HepG2 (cell line): Measurements from ENCODE around the gene TNFSF12. TPM values are rescaled to one million over a fixed set of nuclear protein-coding genes. Genes with fewer than 3 reads are reported as not detected.
"Not testable (repeated sequence)": the region's sequence is repeated elsewhere in the genome, so short reads cannot be mapped to it uniquely, and the experiment has no call there.

Experiments used
- ATAC-seq: fragments of 200-7000 bp; cut with Tn5 transposase; 3 replicates; pipeline ENCODE4 v1.9.1; 2020; ENCODE audit warnings: mild to moderate bottlenecking, moderate library complexity
- BruUV-seq: library from RNA; stranded (reverse); fragments of 400-500 nt; replicated peaks from 2 replicates; lab custom pipeline; 2021; lab: Mats Ljungman, UMichigan
- CTCF ChIA-PET: fragments of 300-600 bp; formaldehyde crosslinking; extraction: SDS; loops from one replicate; lab custom pipeline; 2021; ENCODE audit warnings: low total read pairs, inconsistent platforms, low intra/inter-chr PET ratio; lab: Yijun Ruan, JAX
- POLR2A ChIA-PET: fragments of 350-600 bp; sonication (Branson Sonifier 250); formaldehyde crosslinking; loops from one replicate; lab custom pipeline; 2020; ENCODE audit warnings: antibody characterized with exemption, inconsistent platforms; lab: Yijun Ruan, JAX
- DNase-seq: peaks from one replicate; pipeline ENCODE4 v3.0.0-alpha.2; 2015; ENCODE audit warnings: low spot score
- FAIRE-seq: peaks from 3 replicates; lab custom pipeline; 2011; peaks lifted over from hg19 to GRCh38; lab: Jason Lieb, UNC
- H2AFZ ChIP-seq: one replicate; pipeline ENCODE4 v1.6.1; 2011; ENCODE audit warnings: low read length, inconsistent platforms
- H3K27ac ChIP-seq: fragments of 300-600 bp; 3 replicates; pipeline ENCODE4 v1.8.0; 2011; ENCODE audit warnings: mixed run types, mild to moderate bottlenecking, mixed read lengths, low read length, inconsistent platforms; ENCODE audit not compliant: insufficient read depth; ENCODE audit errors: extremely low read length
- H3K27me3 ChIP-seq, 2 experiments: fragments of 200-600 bp in 1 of 2; 2 replicates in 1 of 2; 3 replicates in 1 of 2; pipeline versions ENCODE4 v1.6.0 to v1.8.0; 2011; ENCODE audit warnings: low read length in 2 of 2, mild to moderate bottlenecking in 2 of 2, moderate library complexity in 2 of 2, inconsistent platforms in 1 of 2; ENCODE audit not compliant: insufficient read depth in 2 of 2, control insufficient read depth in 1 of 2
- H3K36me3 ChIP-seq, 2 experiments: fragments of 200-600 bp in 1 of 2; replicated peaks in 1 of 2; 2 replicates in 1 of 2; 3 replicates in 1 of 2; pipeline versions ENCODE4 v1.5.1 to v1.8.0; 2011; ENCODE audit warnings: low read length in 2 of 2, inconsistent platforms in 1 of 2; ENCODE audit not compliant: insufficient read depth in 2 of 2, control insufficient read depth in 1 of 2
- H3K4me1 ChIP-seq: 2 replicates; pipeline ENCODE4 v1.5.1; 2012; ENCODE audit warnings: low read length, inconsistent platforms; ENCODE audit not compliant: insufficient read depth
- H3K4me2 ChIP-seq: 2 replicates; pipeline ENCODE4 v1.6.0; 2011; ENCODE audit warnings: low read depth, low read length, inconsistent platforms
- H3K4me3 ChIP-seq, 3 experiments: fragments of 200-600 bp in 1 of 3; sonication (generic), shearing (Covaris generic) in 1 of 3; replicated peaks in 1 of 3; 2 replicates each; pipeline ENCODE4 v1.5.1; 2011 to 2016; ENCODE audit warnings: low read length in 3 of 3, inconsistent platforms in 2 of 3, low read depth in 2 of 3, mild to moderate bottlenecking in 2 of 3, control low read depth in 1 of 3, mixed read lengths in 1 of 3; ENCODE audit not compliant: insufficient read depth in 1 of 3
- H3K79me2 ChIP-seq: one replicate; pipeline ENCODE4 v1.6.1; 2011; ENCODE audit warnings: low read length, inconsistent platforms; ENCODE audit not compliant: insufficient read depth
- H3K9ac ChIP-seq: 2 replicates; pipeline ENCODE4 v1.6.0; 2011; ENCODE audit warnings: mild to moderate bottlenecking, low read depth, low read length, inconsistent platforms; ENCODE audit not compliant: insufficient read depth
- H3K9me3 ChIP-seq: 2 replicates; pipeline ENCODE4 v1.5.1; 2012; ENCODE audit warnings: mild to moderate bottlenecking, low read length
- H4K20me1 ChIP-seq: 2 replicates; pipeline ENCODE4 v1.6.0; 2011; ENCODE audit warnings: inconsistent platforms, mild to moderate bottlenecking, low read length, moderate library complexity; ENCODE audit not compliant: insufficient read depth
- NR2F6 ChIP-seq, 2 experiments: IDR thresholded peaks; 2 replicates each; pipeline ENCODE4 v1.6.1; 2016; ENCODE audit warnings: antibody characterized with exemption in 1 of 2, mild to moderate bottlenecking in 1 of 2
- ZFP90 ChIP-seq: sonication (generic); formaldehyde crosslinking; IDR thresholded peaks from 2 replicates; pipeline ENCODE4 v1.8.0; 2022; ENCODE audit warnings: missing genetic modification reagents, mild to moderate bottlenecking, inconsistent platforms, borderline replicate concordance
- ZNF552 ChIP-seq: sonication (generic); formaldehyde crosslinking; IDR thresholded peaks from 2 replicates; pipeline ENCODE4 v1.9.0; 2022; ENCODE audit warnings: missing genetic modification reagents, mild to moderate bottlenecking, borderline replicate concordance
- ZSCAN30 ChIP-seq: sonication (generic); formaldehyde crosslinking; IDR thresholded peaks from 2 replicates; pipeline ENCODE4 v1.5.0; 2020; ENCODE audit warnings: mild to moderate bottlenecking, missing genetic modification reagents
- WGBS: methylation state at CpG from one replicate; pipeline ENCODE4 v1.1.6; 2017; ENCODE audit warnings: low lambda C conversion rate; 5-methylcytosine and 5-hydroxymethylcytosine counted together
- in situ Hi-C: cut with HindIII; loops from 2 replicates; pipeline ENCODE4 v1.10.0; 2017; ENCODE audit warnings: low pct_unique_long_range_greater_than_20kb; ENCODE audit not compliant: extremely low pct_ligation_motif_present
- intact Hi-C: fragments of 100-400 bp; cut with micrococcal nuclease; formaldehyde crosslinking; loops from one replicate; pipeline ENCODE4 v1.10.0; 2022; ENCODE audit not compliant: unreplicated experiment
- polyA plus RNA-seq, 8 experiments: library from polyadenylated mRNA; depleted of rRNA in 3 of 8; stranded (reverse) in 7 of 8; unstranded in 1 of 8; fragments of >200 nt; fragmentation: Illumina TruSeq in 4 of 8; extraction: Trizol in 4 of 8; gene quantifications; 2 replicates each; pipeline versions ENCODE4 v1.2.1 to v1.2.3, GENCODE V29; 2011 to 2016; ENCODE audit warnings: low read depth in 4 of 8, missing spikeins in 1 of 8, mixed read lengths in 1 of 8; ENCODE audit not compliant: insufficient read depth in 1 of 8
- small RNA-seq, 3 experiments: library from RNA; depleted of rRNA; stranded (forward); fragments of <200 nt; gene quantifications; one replicate each; pipeline ENCODE3, GENCODE V24; 2012; ENCODE audit warnings: low read depth in 2 of 3, low replicate concordance in 1 of 3; ENCODE audit not compliant: insufficient read length in 3 of 3, insufficient read depth in 2 of 3
- total RNA-seq, 5 experiments: library from RNA; depleted of rRNA; stranded (reverse); fragments of >200 nt; fragmentation: Illumina TruSeq; extraction: Trizol; gene quantifications; 2 replicates each; pipeline ENCODE4 v1.2.3, GENCODE V29; 2016; ENCODE audit warnings: low read depth in 1 of 5

The TNFSF12 gene
- total and polyA plus RNA-seq, 2 of the 13 experiments (the other 11 are each of a cell fraction or from before 2014, with no cell fraction given), result 0.93 to 7.2 TPM

GRCh38 chr17:7597561-7597960 is 48.7 kb downstream of the TNFSF12 start:
- intact Hi-C loops, H3K4me3 ChIP-seq, ATAC-seq, BruUV-seq, H3K27ac ChIP-seq, in situ Hi-C loops, H3K4me2 ChIP-seq, H3K27me3 ChIP-seq, H3K9me3 ChIP-seq, POLR2A ChIA-PET, H3K79me2 ChIP-seq, H3K9ac ChIP-seq, H4K20me1 ChIP-seq, H2AFZ ChIP-seq, DNase-seq, H3K4me1 ChIP-seq, CTCF ChIA-PET: not testable (repeated sequence)
- WGBS, result 98% methylated on average over 5 of the region's 5 CpGs
- H3K36me3 ChIP-seq, result peaks cover 39 to 76% of the 10 kb centered on the region in 2 experiments
- peak; percentile 84 for FAIRE-seq

GRCh38 chr17:7606280-7606679 is 57.4 kb downstream of the TNFSF12 start:
- 99% methylated on average over 4 of the region's 4 CpGs for WGBS
- no peak overlapping the region for H3K9ac ChIP-seq
- no peak overlapping the region for H3K4me2 ChIP-seq
- H3K27me3 ChIP-seq, result no peaks in the 10 kb centered on the region
- peaks cover 10% of the 10 kb centered on the region for H3K4me1 ChIP-seq
- no peak for DNase-seq
- H3K9me3 ChIP-seq, result no peaks in the 10 kb centered on the region
- FAIRE-seq, result no peak
- TF ChIP-seq NR2F6 (IDR thresholded peaks at IDR 0.05), result no peak
- no peak for TF ChIP-seq NR2F6 (CRISPR knock-in tag; IDR thresholded peaks at IDR 0.05)
- TF ChIP-seq ZNF552 (CRISPR knock-in tag), result no peak
- no peak for TF ChIP-seq ZSCAN30 (CRISPR knock-in tag)
- TF ChIP-seq ZFP90 (CRISPR knock-in tag), result no peak
- no peak overlapping the region for H3K27ac ChIP-seq
- H4K20me1 ChIP-seq, result no peaks in the 10 kb centered on the region
- H2AFZ ChIP-seq, result no peak overlapping the region
- ChIA-PET CTCF (no interaction called here), POLR2A (no interaction called here)
- BruUV-seq, result no TSS peak
- peaks cover 16 to 44% of the 10 kb centered on the region in 2 experiments for H3K36me3 ChIP-seq
- ATAC-seq, result no peak
- in situ Hi-C loops (no loop called here), intact Hi-C loops (no loop called here)
- H3K79me2 ChIP-seq, result peaks cover 11% of the 10 kb centered on the region
- no peak overlapping the region for H3K4me3 ChIP-seq

Small RNAs within 50 kb of the gene (small RNA-seq; reads per million reads assigned to genes)
- gene CD68 (0 reads per million in 3 experiments), gene RF00019 (0 reads per million in 3 experiments), gene SNORA48 (0 reads per million in 3 experiments), gene SNORD10 (0 reads per million in 3 experiments)

Other genes starting within 250 kb of the TNFSF12 start
Only the 30 nearest of the 32 such genes appear.
- gene NEURL4, start 219.7 kb upstream of the TNFSF12 start, total RNA-seq (2016; rRNA removed; fragmentation: Illumina TruSeq; extraction: Trizol), result 6.7 and 15.7 TPM in 2 replicates
- gene NEURL4, start 219.7 kb upstream of the TNFSF12 start, polyA plus RNA-seq (2011; rRNA removed), result 14.8 and 15.3 TPM in 2 replicates
- gene ACAP1, start 212.5 kb upstream of the TNFSF12 start, total RNA-seq (2016; rRNA removed; fragmentation: Illumina TruSeq; extraction: Trizol), result 1.3 TPM in 1 of 2 replicates, not detected in the other
- gene ACAP1, start 212.5 kb upstream of the TNFSF12 start, polyA plus RNA-seq (2011; rRNA removed), result 2.5 and 3.1 TPM in 2 replicates
- gene KCTD11, start 196.9 kb upstream of the TNFSF12 start, total RNA-seq (2016; rRNA removed; fragmentation: Illumina TruSeq; extraction: Trizol), result 1.3 and 1.6 TPM in 2 replicates
- 2.6 and 3.1 TPM in 2 replicates for gene KCTD11, start 196.9 kb upstream of the TNFSF12 start, polyA plus RNA-seq (2011; rRNA removed)
- not detected in 2 replicates for gene TMEM95, start 193.9 kb upstream of the TNFSF12 start, total RNA-seq (2016; rRNA removed; fragmentation: Illumina TruSeq; extraction: Trizol)
- gene TMEM95, start 193.9 kb upstream of the TNFSF12 start, polyA plus RNA-seq (2011; rRNA removed), result not detected in 2 replicates
- 1.7 and 2.0 TPM in 2 replicates for gene TNK1, start 168.0 kb upstream of the TNFSF12 start, total RNA-seq (2016; rRNA removed; fragmentation: Illumina TruSeq; extraction: Trizol)
- 3.5 and 3.7 TPM in 2 replicates for gene TNK1, start 168.0 kb upstream of the TNFSF12 start, polyA plus RNA-seq (2011; rRNA removed)
- 5.6 and 6.0 TPM in 2 replicates for gene PLSCR3, start 154.5 kb upstream of the TNFSF12 start, total RNA-seq (2016; rRNA removed; fragmentation: Illumina TruSeq; extraction: Trizol)
- 6.1 and 6.2 TPM in 2 replicates for gene PLSCR3, start 154.5 kb upstream of the TNFSF12 start, polyA plus RNA-seq (2011; rRNA removed)
- 231 and 246 TPM in 2 replicates for gene TMEM256, start 145.0 kb upstream of the TNFSF12 start, total RNA-seq (2016; rRNA removed; fragmentation: Illumina TruSeq; extraction: Trizol)
- 240 and 252 TPM in 2 replicates for gene TMEM256, start 145.0 kb upstream of the TNFSF12 start, polyA plus RNA-seq (2011; rRNA removed)
- gene NLGN2, start 141.2 kb upstream of the TNFSF12 start, total RNA-seq (2016; rRNA removed; fragmentation: Illumina TruSeq; extraction: Trizol), result 1.4 and 1.9 TPM in 2 replicates
- 11.0 and 15.1 TPM in 2 replicates for gene NLGN2, start 141.2 kb upstream of the TNFSF12 start, polyA plus RNA-seq (2011; rRNA removed)
- gene SPEM1, start 128.7 kb upstream of the TNFSF12 start, total RNA-seq (2016; rRNA removed; fragmentation: Illumina TruSeq; extraction: Trizol), result not detected in 2 replicates
- not detected in 2 replicates for gene SPEM1, start 128.7 kb upstream of the TNFSF12 start, polyA plus RNA-seq (2011; rRNA removed)
- gene SPEM2, start 123.4 kb upstream of the TNFSF12 start, total RNA-seq (2016; rRNA removed; fragmentation: Illumina TruSeq; extraction: Trizol), result not detected in 2 replicates
- not detected in 2 replicates for gene SPEM2, start 123.4 kb upstream of the TNFSF12 start, polyA plus RNA-seq (2011; rRNA removed)
- gene SPEM3, start 120.2 kb upstream of the TNFSF12 start, total RNA-seq (2016; rRNA removed; fragmentation: Illumina TruSeq; extraction: Trizol), result not detected in 2 replicates
- not detected in 2 replicates for gene SPEM3, start 120.2 kb upstream of the TNFSF12 start, polyA plus RNA-seq (2011; rRNA removed)
- 2.0 and 3.1 TPM in 2 replicates for gene TMEM102, start 113.6 kb upstream of the TNFSF12 start, total RNA-seq (2016; rRNA removed; fragmentation: Illumina TruSeq; extraction: Trizol)
- gene TMEM102, start 113.6 kb upstream of the TNFSF12 start, polyA plus RNA-seq (2011; rRNA removed), result 1.6 and 2.8 TPM in 2 replicates
- 0.20 and 0.55 TPM in 2 replicates for gene FGF11, start 109.5 kb upstream of the TNFSF12 start, total RNA-seq (2016; rRNA removed; fragmentation: Illumina TruSeq; extraction: Trizol)
- 7.0 and 7.6 TPM in 2 replicates for gene FGF11, start 109.5 kb upstream of the TNFSF12 start, polyA plus RNA-seq (2011; rRNA removed)
- 3.6 and 5.4 TPM in 2 replicates for gene CHRNB1, start 104.0 kb upstream of the TNFSF12 start, total RNA-seq (2016; rRNA removed; fragmentation: Illumina TruSeq; extraction: Trizol)
- gene CHRNB1, start 104.0 kb upstream of the TNFSF12 start, polyA plus RNA-seq (2011; rRNA removed), result 33.7 and 39.6 TPM in 2 replicates
- 3.3 and 4.3 TPM in 2 replicates for gene ZBTB4, start 69.4 kb upstream of the TNFSF12 start, total RNA-seq (2016; rRNA removed; fragmentation: Illumina TruSeq; extraction: Trizol)
- 7.4 and 7.9 TPM in 2 replicates for gene ZBTB4, start 69.4 kb upstream of the TNFSF12 start, polyA plus RNA-seq (2011; rRNA removed)
- 0.07 TPM in 1 of 2 replicates, not detected in the other for gene SLC35G6, start 67.6 kb upstream of the TNFSF12 start, total RNA-seq (2016; rRNA removed; fragmentation: Illumina TruSeq; extraction: Trizol)
- gene SLC35G6, start 67.6 kb upstream of the TNFSF12 start, polyA plus RNA-seq (2011; rRNA removed), result 0.04 TPM in 1 of 2 replicates, not detected in the other
- gene POLR2A, start 64.7 kb upstream of the TNFSF12 start, total RNA-seq (2016; rRNA removed; fragmentation: Illumina TruSeq; extraction: Trizol), result 17.8 and 63.2 TPM in 2 replicates
- 17.2 and 18.3 TPM in 2 replicates for gene POLR2A, start 64.7 kb upstream of the TNFSF12 start, polyA plus RNA-seq (2011; rRNA removed)
- gene TNFSF13, start 9.7 kb downstream of the TNFSF12 start, total RNA-seq (2016; rRNA removed; fragmentation: Illumina TruSeq; extraction: Trizol), result 1.7 and 2.5 TPM in 2 replicates
- 3.3 TPM in 2 replicates for gene TNFSF13, start 9.7 kb downstream of the TNFSF12 start, polyA plus RNA-seq (2011; rRNA removed)
- gene SENP3, start 12.9 kb downstream of the TNFSF12 start, total RNA-seq (2016; rRNA removed; fragmentation: Illumina TruSeq; extraction: Trizol), result 64.5 and 75.4 TPM in 2 replicates
- gene SENP3, start 12.9 kb downstream of the TNFSF12 start, polyA plus RNA-seq (2011; rRNA removed), result 55.8 and 57.3 TPM in 2 replicates
- gene CD68, start 30.6 kb downstream of the TNFSF12 start, total RNA-seq (2016; rRNA removed; fragmentation: Illumina TruSeq; extraction: Trizol), result 4.1 and 10.3 TPM in 2 replicates
- gene CD68, start 30.6 kb downstream of the TNFSF12 start, polyA plus RNA-seq (2011; rRNA removed), result 104 and 124 TPM in 2 replicates
- gene MPDU1, start 34.8 kb downstream of the TNFSF12 start, total RNA-seq (2016; rRNA removed; fragmentation: Illumina TruSeq; extraction: Trizol), result 59.5 and 112 TPM in 2 replicates
- gene MPDU1, start 34.8 kb downstream of the TNFSF12 start, polyA plus RNA-seq (2011; rRNA removed), result 127 and 167 TPM in 2 replicates
- 0.18 TPM in 1 of 2 replicates, not detected in the other for gene SOX15, start 41.0 kb downstream of the TNFSF12 start, total RNA-seq (2016; rRNA removed; fragmentation: Illumina TruSeq; extraction: Trizol)
- 0.07 and 0.17 TPM in 2 replicates for gene SOX15, start 41.0 kb downstream of the TNFSF12 start, polyA plus RNA-seq (2011; rRNA removed)
- 13.4 and 24.4 TPM in 2 replicates for gene FXR2, start 65.8 kb downstream of the TNFSF12 start, total RNA-seq (2016; rRNA removed; fragmentation: Illumina TruSeq; extraction: Trizol)
- gene FXR2, start 65.8 kb downstream of the TNFSF12 start, polyA plus RNA-seq (2011; rRNA removed), result 20.9 and 26.8 TPM in 2 replicates
- gene SAT2, start 78.8 kb downstream of the TNFSF12 start, total RNA-seq (2016; rRNA removed; fragmentation: Illumina TruSeq; extraction: Trizol), result 83.1 and 93.7 TPM in 2 replicates
- gene SAT2, start 78.8 kb downstream of the TNFSF12 start, polyA plus RNA-seq (2011; rRNA removed), result 35.7 and 37.6 TPM in 2 replicates
- 1.6 and 4.0 TPM in 2 replicates for gene SHBG, start 81.1 kb downstream of the TNFSF12 start, total RNA-seq (2016; rRNA removed; fragmentation: Illumina TruSeq; extraction: Trizol)
- gene SHBG, start 81.1 kb downstream of the TNFSF12 start, polyA plus RNA-seq (2011; rRNA removed), result 6.1 and 10.2 TPM in 2 replicates
- not detected in 2 replicates for gene ATP1B2, start 101.9 kb downstream of the TNFSF12 start, total RNA-seq (2016; rRNA removed; fragmentation: Illumina TruSeq; extraction: Trizol)
- 0.04 TPM in 1 of 2 replicates, not detected in the other for gene ATP1B2, start 101.9 kb downstream of the TNFSF12 start, polyA plus RNA-seq (2011; rRNA removed)
- 29.9 and 35.0 TPM in 2 replicates for gene TP53, start 138.4 kb downstream of the TNFSF12 start, total RNA-seq (2016; rRNA removed; fragmentation: Illumina TruSeq; extraction: Trizol)
- 17.1 and 19.8 TPM in 2 replicates for gene TP53, start 138.4 kb downstream of the TNFSF12 start, polyA plus RNA-seq (2011; rRNA removed)
- 18.1 and 19.5 TPM in 2 replicates for gene WRAP53, start 139.4 kb downstream of the TNFSF12 start, total RNA-seq (2016; rRNA removed; fragmentation: Illumina TruSeq; extraction: Trizol)
- 7.0 and 7.2 TPM in 2 replicates for gene WRAP53, start 139.4 kb downstream of the TNFSF12 start, polyA plus RNA-seq (2011; rRNA removed)
- 0.07 TPM in 1 of 2 replicates, not detected in the other for gene EFNB3, start 156.1 kb downstream of the TNFSF12 start, total RNA-seq (2016; rRNA removed; fragmentation: Illumina TruSeq; extraction: Trizol)
- 0.18 and 0.25 TPM in 2 replicates for gene EFNB3, start 156.1 kb downstream of the TNFSF12 start, polyA plus RNA-seq (2011; rRNA removed)
- not detected in 2 replicates for gene DNAH2, start 168.7 kb downstream of the TNFSF12 start, total RNA-seq (2016; rRNA removed; fragmentation: Illumina TruSeq; extraction: Trizol)
- gene DNAH2, start 168.7 kb downstream of the TNFSF12 start, polyA plus RNA-seq (2011; rRNA removed), result not detected in 2 replicates